AG04449 (cell line): ENCODE results near the gene PARD3B.
"Not testable (repeated sequence)": the region's sequence is repeated elsewhere in the genome, so short reads cannot be mapped to it uniquely, and the experiment has no call there.

Experiments
- CTCF ChIA-PET: fragments of 350-600 bp; formaldehyde crosslinking; extraction: SDS; loops from one replicate; lab custom pipeline; 2021; ENCODE audit warnings: antibody characterized with exemption; lab: Yijun Ruan, JAX
- POLR2A ChIA-PET: fragments of 400-600, 350-600 bp; formaldehyde crosslinking; extraction: SDS; loops from one replicate; lab custom pipeline; 2020; ENCODE audit warnings: antibody characterized with exemption, inconsistent platforms; lab: Yijun Ruan, JAX
- DNase-seq: peaks from one replicate; pipeline ENCODE4 v3.0.0-alpha.2; 2010; ENCODE audit warnings: low read depth, low spot score
- H3K4me3 ChIP-seq: 2 replicates; pipeline ENCODE4 v1.5.1; 2011; ENCODE audit warnings: low read depth, mild to moderate bottlenecking, control low read depth, low read length
- CTCF ChIP-seq: IDR thresholded peaks from one replicate; pipeline ENCODE4 v1.5.1; 2011; ENCODE audit warnings: mild to moderate bottlenecking, moderate library complexity, low read length, control low read depth, inconsistent platforms; ENCODE audit not compliant: insufficient read depth; ENCODE audit errors: missing control alignments

The PARD3B gene

GRCh38 chr2:205484764-205485163 lies 939.5 kb downstream of the PARD3B start:
- ChIA-PET POLR2A (no interaction called here), CTCF (interaction anchor here (3.3 kb wide), 1 partner anchor 9 kb away, joined by 15 read pairs; no protein-coding TSS in a partner anchor)

DNA sequence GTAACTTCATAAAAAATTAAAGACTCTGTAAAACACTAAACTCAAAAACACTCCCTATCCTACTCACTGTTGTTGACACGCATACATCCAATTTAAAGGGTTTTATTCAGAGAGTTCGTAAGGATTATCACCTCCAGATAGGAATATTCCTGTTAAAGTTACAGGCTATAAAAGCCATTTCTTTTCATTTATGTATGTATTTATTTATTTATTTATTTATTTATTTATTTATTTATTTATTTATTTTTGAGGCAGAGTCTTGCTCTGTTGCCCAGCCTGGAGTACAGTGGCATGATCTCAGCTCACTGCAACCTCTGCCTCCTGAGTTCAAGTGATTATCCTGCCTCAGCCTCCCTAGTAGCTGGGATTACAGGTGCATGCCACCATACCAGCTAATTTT lies 948.3 kb downstream of the PARD3B start:
- H3K4me3 ChIP-seq, DNase-seq: not testable (repeated sequence)
- POLR2A ChIA-PET = interaction anchor here (0.6 kb wide), 1 partner anchor 26 kb away, joined by 3 read pairs; no protein-coding TSS in a partner anchor
- CTCF ChIA-PET = interaction anchor here (3.7 kb wide), 1 partner anchor 9 kb away, joined by 15 read pairs; no protein-coding TSS in a partner anchor

More at GRCh38 chr2:205484764-205485163, 939.5 kb downstream of the PARD3B start:
- TF ChIP-seq CTCF = no peak
- no peak overlapping the region for H3K4me3 ChIP-seq
- no peak for DNase-seq

DNA sequence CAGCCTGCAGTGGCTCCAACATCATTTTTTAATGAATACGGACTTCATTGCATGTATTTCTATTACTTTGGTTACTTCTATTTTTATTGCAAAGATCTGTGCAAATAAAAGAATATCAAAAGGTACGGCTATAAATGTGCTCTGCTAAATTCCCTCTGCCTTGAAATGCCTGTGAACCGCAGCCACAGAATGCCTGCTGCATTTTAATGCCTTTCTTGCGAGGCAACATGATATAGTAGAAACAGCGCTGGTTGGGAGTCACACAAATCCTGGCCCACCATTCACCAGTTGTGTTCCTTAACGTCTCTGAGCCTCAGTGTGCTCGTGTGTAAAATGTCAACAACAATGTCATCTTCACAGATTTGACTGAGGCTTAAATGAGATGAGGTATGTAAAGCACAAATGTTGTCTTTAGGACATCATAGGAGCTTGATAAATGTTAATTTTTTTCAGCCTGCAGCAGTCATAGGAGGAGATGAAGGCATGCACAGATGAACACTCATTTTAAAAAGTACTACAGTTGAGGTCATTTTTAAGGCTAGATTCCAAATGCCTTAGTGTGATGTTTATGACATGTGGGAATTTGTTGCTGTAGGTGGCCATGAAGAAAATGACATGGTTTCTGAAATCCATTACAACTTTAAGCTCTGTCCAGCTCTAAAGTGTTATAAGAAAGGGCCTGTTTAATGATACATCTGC lies 949.4 kb downstream of the PARD3B start:
- no peak for TF ChIP-seq CTCF
- DNase-seq = no peak
- ChIA-PET POLR2A (no interaction called here), CTCF (interaction anchor here (0.7 to 3.7 kb wide), 3 partner anchors 10 to 181 kb away, joined by 3 to 15 read pairs (median 3); no protein-coding TSS in a partner anchor)
- H3K4me3 ChIP-seq = no peak overlapping the region

- POLR2A ChIA-PET = no interaction called here
- CTCF ChIA-PET = interaction anchor here (3.7 kb wide), 1 partner anchor 11 kb away, joined by 15 read pairs; no protein-coding TSS in a partner anchor
- H3K4me3 ChIP-seq = no peak overlapping the region
- TF ChIP-seq CTCF = no peak
- DNase-seq = no peak
These were observed 950.5 kb downstream of the PARD3B start for GRCh38 chr2:205495819-205496218.

- CTCF ChIA-PET = no interaction called here
- TF ChIP-seq CTCF = no peak
These were observed 951.1 kb downstream of the PARD3B start for GRCh38 chr2:205496370-205496769.

GRCh38 chr2:205496772-205497171 lies 951.5 kb downstream of the PARD3B start:
- H3K4me3 ChIP-seq = no peak overlapping the region
- DNase-seq = peak; percentile 71
- ChIA-PET POLR2A (no interaction called here), CTCF (interaction anchor here (0.8 kb wide), 1 partner anchor 13 kb away, joined by 3 read pairs; no protein-coding TSS in a partner anchor)
- TF ChIP-seq CTCF = no peak

More at GRCh38 chr2:205496370-205496769, 951.1 kb downstream of the PARD3B start:
- POLR2A ChIA-PET = no interaction called here
- no peak for DNase-seq
- no peak overlapping the region for H3K4me3 ChIP-seq

DNA sequence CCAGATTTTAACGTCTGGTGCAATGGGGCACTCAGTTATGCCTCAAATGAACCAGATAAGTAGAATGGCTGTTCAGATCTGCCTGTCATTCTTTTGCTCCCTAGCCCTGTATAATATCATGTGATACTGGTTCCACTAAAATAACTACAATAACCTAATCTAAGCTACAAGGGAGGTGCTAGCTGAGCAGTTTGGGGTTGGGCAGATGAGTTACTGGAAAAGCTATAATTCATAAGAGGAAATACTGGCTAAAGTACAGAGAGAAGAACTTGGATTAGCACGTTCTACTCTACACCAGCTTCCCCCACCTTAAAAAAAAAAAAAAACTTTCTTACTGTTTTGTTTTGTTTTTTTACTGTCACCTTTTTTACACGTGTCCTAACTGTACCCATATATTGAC lies 953.7 kb downstream of the PARD3B start:
- TF ChIP-seq CTCF = no peak
- POLR2A ChIA-PET = no interaction called here

More for the DNA sequence above, 953.7 kb downstream of the PARD3B start:
- CTCF ChIA-PET = no interaction called here
- DNase-seq = no peak
- no peak overlapping the region for H3K4me3 ChIP-seq
